ENCODE measurements around the gene MYBPHL.
"Not testable (repeated sequence)": the region's sequence is repeated elsewhere in the genome, so short reads cannot be mapped to it uniquely, and the experiment has no call there.

MYBPHL gene

DNA sequence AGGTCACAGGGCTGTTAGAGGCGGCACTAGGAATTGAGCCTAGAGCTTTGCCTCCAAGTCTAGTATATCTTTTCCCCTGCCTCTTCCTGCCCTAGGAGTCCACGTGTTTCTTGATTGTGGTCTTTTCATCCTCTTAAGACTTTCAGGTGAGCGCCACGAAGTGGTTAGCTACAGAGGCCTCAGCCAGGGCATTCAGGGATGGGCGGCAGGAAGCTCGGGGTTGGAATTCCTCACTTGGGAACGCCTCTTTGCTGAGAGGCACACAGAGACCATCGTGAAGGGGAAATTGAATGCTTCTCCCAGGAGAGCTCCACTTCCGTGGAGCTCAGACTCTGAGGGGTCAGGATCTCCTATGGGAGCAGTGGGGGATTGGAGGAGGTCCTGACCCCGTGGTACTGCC, 820 bp downstream of the MYBPHL start:
- DNase-seq = not testable (repeated sequence)

DNA sequence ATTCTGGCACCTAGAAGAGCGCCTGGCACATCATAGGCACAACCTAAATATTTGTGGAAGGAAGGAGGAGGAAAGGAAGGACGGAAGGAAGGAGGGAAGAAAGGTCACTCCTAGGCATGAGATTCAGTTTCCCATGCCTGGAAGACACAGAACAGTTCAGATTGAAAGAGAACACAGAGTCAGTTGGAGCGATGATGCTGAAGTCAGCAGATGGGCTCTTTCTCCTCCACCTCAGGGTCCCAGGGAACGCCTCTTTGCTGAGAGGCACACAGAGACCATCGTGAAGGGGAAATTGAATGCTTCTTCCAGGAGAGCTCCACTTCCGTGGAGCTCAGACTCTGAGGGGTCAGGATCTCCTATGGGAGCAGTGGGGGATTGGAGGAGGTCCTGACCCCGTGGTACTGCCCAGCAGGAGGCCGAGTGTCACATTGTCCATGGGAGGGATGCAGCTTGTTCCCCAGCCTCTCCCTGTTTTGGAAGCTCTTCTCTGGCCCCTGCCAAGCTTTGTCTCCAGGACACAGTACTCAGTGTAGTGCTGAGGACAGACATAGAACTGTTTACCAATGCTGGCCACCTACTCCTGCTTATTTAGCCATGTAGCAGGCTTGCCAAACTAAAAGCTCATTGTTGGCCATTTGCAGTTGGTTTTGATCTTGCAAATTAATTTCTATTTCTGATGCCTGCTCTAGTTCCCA, 2.4 kb downstream of the MYBPHL start:
- DNase-seq = no peak

DNA sequence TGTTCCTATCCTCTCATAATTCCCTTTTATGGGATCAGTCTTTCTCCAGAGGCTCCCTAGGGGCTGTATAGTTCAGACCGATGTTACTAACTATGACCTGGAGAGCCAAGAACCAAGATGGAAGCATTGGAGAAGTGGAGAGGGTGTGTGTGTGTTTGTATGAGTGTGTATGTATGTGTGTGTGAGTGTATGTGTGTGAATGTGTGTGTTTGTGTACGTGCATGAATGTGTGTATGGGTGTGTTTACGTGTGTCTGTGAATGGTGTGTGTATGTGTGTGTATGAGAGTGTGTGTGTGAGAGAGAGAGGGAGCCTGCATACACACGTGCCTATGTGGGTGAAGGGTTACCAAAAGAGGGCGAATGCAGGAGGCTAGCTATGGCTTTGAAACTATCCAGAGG, 4.9 kb downstream of the MYBPHL start:
- DNase-seq = no peak

DNA sequence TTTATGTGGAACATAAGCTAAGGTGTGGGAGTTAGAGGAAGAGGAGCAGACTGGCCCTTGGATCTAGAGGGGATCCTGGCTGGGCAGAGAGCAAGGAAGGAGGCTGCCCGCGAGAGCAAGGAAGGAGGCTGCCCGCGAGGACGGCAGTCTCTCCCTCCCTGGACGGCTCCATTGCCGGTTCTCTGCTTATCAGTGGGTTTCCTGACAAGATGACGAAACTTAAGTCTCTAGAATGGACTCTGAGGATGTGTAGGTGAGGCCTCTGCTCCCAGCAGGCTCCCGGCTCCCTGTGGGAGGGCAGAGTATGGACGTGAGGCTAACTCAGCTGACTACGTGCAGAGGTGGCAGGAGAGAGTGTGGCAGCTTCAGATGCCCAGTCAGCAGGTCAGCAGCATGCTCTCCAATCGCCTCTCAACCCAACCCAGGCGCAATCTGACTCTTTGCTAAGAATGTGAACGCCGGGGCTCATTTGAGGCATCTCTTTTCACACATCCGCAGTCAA, 6.1 kb downstream of the MYBPHL start:
- no peak for DNase-seq

DNA sequence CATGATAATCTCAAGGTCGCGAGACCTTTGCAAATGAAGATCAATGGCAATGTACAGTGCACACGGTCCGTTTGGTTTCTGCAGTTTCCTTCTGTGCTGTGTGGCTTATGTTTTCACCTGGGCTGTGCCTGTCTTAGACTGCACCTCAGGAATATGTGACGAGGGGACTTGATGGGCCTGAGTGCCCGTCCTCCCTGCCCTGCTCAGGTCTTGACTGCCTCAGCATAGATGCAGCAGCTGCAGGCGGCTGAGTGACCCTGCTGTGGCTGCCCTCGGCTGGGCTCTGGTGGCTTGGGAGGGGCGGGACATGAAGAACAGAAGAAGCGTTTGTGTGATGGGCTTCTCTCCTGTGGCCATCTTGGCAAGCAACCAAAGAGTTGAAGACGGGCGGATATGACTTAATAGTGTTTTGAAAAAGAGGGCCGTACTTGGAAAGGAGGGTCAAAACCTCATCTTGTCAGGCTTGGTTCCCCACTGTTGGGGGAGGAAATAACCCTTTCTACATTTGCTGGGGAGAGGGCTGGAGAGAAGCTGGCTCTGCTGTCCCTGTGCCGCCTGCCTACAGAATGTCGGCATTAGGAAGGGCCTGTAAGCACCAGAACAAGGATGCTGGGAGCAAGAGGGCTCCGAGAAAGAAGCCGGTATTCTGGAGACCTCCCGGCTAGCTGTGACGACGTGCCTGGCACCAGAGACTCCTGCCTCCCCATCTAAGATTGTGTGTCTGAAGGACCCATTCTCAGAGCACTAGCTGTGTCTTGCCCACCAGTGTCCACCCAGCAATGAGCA, 7.1 kb downstream of the MYBPHL start:
- no peak for DNase-seq

DNA sequence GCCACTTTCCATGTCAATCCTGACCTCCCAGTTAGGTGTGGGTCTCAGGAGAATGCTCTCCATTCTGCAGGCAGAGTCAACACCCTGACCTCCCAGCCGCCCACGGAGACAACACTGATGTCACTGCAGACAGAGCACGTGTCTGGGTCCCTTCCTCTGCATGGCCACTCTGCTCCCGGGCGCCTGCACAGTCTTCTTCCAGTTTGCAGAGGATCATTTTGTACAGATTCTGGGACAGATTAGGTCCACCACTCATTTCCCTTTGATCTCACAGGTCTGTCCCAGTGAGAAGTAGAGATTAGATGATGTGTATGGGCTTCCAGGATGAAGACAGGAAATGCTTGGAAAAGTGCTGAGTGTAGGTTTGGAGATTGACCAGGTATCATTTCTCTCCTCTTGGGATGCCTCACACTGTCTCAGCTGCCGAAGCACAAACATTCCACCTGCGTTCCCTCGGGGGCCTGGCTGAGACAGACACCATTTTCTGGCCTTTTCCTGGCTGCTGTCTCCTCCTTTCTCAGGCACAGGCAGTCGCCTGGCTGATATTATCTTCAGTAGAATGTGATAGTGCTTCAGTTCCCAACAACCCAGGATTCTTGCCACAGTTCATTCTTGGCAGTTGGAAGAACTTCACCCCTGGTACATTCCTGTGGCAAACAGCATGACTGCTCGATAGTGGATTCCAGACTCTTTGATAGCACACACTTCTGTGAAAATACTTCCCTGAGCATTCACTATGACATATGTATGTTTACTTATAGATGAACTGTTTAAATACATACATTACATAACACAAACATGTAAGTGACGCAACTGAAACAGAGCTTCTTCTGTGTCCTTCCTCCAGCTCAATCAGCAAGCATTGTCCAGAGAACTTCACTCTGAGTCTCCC, 7.9 kb downstream of the MYBPHL start:
- no peak for DNase-seq

DNA sequence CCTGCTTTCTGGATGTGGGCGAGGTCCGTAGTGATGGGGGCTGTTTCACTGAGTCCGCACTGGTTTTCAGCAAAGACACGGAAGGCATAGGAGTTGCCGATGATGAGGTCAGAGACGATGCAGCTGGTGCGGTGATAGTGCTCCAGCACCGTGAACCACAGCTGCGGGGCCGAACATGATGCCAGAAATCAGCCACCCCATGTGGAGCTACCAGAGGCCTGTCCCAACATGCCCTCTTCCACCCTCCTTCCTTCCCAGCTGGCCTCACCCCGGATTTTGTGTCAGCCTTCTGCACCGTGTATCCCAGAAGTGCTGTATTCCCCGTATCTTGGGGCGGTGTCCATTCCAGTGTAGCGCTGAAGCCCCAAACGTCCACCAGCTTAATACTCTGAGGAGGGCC, 10.0 kb downstream of the MYBPHL start:
- DNase-seq = no peak

DNA sequence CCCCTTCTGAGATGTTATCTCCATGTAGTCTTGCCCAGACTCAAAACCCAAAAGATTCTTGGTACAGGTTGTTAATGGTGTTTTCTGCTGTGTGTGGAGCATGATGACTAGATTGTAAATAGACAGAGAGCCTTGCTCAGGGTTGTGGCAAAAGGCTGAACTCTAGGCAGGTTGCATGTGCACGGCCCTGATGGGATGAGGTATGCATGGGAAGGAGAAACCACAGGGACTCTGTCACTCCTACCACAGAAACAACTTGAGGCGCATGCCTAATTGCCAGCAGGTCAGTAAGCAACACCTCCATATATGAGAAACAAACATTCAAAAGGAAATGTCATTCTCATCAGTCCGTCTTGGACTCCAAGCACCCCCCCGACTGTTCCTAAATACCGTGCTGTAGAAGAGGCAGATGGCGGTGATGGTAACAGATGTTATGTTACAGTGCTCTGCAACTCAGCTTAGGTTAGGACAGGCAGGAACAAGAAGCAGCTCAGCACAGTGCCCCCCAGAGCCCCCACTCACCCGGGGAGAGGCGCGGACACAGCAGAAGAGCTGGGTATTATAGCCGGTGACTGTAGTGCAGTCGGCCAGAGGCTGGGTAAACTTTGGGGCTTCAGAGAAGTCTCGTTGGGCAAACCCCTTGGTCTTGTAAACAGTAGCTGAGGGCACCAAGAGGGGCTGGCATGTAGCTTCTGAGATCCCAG, 10.9 kb downstream of the MYBPHL start:
- DNase-seq = no peak

DNA sequence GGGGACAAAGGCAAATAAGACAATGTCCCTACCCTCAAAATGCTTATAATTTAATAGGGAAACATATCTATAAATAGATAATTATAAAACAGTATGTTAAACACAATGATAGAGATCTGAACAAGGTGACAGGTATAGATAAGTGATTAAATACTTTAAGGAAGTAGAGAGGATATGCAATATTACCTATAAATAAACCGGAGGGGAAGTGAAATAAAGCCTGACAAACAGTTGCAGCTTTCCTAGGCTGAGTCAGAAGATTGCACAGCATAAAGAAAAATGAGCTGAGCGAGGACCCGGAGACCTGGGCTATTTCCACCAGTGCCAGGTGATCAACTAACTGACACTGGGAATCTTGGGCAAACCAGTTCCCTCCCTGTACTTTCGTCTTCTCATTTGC, 12.3 kb downstream of the MYBPHL start:
- no peak for DNase-seq

DNA sequence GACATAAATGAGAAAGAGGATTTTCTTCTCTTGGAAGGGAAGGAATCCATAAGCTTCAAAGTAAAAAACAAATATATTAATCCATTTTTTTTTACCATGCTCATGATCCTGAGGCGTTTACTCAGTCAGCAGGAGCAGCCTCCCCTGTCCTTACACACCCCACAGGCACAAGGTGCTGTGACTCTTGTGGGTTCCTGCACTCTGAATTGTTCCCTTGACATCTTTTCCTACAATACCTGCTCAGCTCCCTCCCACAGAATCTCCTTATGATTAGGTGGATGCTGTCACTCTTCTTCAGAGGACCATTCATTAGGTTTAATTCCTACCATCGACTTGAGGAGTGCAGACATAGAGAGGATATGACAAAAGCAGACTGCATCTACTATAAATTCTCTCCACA, 13.8 kb downstream of the MYBPHL start:
- no peak for DNase-seq

DNA sequence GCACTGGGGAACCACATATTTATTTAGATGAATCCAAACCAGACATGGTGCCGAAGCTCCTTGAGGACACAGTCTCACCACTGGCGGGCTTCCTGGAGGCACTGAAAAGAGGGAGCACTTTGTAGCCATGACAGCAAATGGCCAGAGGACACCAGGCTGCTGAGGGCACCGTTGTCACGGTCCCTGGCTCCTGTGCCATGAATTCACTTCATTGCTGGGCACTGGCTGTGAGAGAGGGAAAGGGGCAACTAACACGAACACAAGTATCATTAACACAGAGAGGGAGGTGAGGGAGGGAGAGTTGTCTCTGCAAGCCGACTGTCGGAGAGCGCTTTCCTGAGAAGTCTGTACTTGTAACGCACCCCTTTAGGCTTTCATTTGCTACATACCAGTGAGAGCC, 14.4 kb downstream of the MYBPHL start:
- DNase-seq = no peak

DNA sequence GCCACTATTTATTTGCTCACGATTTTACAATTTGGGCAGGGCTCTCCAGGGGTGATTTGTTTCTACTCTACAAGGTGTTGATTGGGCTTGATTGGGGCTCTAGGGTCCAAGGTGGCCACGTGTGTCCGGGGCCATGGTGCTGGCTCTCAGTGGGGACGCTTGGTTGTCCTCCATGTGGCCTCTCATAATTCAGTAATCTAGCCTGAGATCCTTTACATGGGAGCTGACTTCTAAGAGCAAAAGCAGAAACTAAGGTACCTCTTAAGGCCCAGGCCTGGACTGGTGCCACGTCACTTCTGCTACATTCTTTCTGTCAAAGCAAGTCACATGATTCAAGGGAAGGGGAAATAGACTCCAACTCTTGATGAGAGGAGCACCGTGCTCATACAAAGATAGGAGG, 15.8 kb downstream of the MYBPHL start:
- DNase-seq = peak; percentile 64 to 71

DNA sequence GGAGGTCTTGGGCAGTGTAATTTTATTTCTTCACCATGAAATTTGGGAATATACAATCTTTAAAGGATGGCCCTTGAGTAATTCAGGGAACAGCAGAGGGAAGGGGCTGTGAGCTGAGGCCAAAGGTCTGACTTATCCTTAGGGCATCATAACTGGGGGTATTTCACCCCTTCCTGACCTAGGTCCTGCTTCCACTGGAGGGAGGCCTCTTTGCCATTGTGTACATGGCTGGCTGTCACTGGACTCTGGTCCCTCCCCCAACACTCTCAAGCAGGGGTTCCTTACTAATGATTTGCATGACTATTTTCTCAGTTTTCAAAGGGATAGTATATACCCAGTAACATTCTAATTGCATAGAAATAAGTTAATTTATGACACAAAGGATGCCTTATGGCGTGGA, 16.7 kb downstream of the MYBPHL start:
- no peak for DNase-seq

DNA sequence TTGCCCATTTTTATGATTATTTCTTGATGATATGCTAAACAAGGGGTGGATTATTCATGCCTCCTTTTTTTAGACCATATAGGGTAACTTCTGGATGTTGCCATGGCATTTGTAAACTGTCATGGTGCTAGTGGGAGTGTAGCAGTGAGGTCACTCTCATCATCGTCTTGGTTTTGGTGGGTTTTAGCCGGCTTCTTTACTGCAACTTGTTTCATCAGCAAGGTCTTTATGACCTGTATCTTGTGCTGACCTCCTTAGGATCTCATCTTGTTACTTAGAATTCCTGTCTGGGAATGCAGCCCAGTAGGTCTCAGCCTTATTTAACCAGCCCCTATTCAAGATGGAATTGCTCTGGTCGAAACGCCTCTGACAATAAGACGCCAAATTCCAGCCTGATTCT, 20.0 kb downstream of the MYBPHL start:
- not testable (repeated sequence) for DNase-seq

DNA sequence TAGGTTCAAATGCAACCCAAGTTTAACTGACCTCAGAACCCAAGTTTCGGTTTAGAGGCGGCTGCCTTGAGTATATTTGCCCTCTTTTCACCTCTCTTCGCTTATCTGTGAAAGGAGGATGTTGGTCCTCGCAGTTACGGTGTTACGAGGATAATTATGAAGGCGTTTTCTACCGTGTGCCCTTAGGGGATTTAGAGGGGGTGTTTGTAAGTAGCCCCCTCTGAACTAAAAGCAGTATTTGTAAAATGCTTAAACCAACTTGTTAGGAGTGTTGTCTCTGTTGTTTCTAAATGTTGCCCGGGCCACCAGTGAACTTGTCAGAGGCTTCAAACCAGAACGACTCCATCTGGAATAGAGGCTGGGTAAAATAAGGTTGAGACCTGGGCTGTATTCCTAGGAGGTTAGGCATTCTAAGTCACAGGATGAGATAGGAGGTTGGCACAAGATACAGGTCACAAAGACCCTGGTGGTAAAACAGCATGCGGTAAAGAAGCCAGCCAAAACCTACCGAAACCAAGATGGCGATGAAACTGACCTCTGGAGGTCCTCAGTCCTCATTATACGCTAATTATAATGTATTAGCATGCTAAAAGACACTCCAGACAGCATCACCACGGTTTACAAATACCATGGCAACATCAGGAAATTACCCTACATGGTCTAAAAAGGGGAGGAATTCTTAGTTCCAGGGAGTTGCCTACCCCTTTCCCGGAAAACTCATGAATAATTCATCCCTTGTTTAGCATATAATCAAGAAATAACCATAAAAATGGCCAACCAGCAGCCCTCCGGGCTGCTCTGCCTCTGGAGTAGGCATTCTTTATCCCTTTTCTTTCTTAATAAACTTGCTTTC, 22.8 kb downstream of the MYBPHL start:
- no peak for DNase-seq

DNA sequence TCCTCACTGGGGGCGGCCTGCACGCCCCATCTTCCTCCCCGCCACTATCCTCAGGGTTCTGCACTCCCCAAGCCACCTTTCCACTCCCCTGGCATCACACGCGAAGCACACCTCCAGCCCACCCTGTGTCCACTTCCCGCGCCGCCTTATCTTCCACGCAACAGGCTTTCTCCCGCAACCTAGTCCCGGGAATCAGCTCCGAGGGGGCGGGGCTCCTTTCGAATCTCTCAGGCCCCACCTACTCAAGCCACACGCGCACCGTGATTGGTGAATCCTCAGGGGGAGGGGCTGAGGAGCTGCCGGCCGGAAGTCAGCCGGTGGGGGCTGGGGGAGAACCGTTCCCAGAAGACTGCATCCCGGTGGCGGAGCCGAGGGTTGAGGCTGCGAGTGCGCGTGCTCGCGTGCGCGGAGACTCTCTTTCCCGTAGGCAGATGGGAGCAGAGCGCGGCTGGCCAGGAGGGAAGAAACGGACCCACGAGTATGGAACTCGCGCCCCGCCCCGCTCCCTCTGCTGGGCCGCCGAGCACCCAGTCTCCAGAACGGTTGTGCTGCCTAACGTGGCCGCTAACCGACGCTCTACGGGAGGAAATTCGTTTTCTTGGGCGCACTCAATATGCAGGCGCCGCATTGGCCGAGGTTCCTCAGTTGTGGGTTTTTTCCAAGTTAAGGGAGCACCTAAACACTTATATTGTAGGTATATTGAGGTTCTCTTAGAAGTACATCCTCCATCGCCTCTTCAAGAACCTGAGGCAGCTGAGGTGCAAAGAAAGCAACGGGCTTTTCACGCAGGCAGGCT, 23.7 kb downstream of the MYBPHL start, which contains the start of gene PSRC1:
Gene PSRC1 (minus strand): TSS at position 194 of the 796 bp plus-strand sequence.
- peak; percentile 89 to 90 for DNase-seq

DNA sequence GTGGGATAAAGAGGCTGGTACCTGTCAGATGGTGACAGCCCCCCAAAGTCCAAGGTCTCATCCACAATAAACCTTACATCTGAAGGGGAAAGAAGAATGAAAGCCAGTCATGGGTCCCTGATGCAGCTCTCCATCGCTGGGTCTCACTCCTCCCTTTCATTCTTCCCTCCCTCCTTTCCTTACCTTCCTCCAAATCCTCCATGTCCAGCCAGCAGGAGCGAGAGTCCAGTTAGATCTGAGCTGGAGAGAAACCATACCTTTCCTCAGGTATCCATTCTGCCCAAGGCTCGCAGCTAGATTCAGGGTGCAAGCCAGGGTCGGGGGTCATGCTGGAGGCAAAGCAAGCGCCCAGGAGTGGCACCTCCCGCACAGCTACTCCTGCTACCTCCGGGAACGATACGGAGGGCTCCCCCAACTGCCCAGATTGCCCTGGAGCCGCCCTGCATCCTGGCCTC, 24.3 kb downstream of the MYBPHL start:
- DNase-seq = no peak

DNA sequence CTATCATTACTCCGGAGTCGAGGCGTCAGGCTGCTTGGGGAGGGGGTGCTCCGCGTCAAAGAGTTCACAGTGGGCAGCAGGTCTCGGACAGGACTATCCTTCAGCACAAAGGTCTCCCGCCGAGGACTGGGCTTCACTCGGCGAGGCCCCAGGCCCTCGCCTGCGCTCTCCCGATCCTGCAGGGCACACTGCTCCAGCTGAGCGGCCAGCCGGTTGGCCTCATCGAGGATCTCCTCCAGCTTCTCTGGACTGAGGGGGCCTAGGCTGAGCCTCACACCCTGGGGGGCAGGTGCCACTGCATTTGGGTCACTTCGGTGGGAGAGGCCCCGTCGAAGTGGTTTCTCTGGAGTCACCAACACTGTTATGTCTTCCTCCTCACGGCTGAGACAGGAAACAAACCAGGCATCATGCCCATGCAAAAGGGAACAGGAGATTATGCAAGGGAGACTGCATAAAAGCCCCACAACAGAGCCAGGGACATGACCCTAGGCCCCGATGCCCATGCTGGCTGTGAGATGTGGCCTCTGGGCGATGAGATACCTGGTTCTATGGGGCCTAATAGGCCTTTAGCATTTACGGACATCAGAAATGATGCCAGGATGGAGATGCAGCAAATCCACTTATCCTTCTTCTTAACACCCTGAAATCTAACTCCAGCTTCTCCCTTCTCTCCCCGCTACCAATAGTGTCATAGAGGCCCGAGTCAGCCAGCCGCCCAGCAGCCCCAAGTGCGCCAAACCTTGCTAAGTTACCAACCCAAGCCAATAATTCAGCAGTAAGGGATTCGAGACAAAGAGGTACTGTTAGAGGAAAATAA, 24.9 kb downstream of the MYBPHL start:
- peak; percentile 74 to 78 for DNase-seq

DNA sequence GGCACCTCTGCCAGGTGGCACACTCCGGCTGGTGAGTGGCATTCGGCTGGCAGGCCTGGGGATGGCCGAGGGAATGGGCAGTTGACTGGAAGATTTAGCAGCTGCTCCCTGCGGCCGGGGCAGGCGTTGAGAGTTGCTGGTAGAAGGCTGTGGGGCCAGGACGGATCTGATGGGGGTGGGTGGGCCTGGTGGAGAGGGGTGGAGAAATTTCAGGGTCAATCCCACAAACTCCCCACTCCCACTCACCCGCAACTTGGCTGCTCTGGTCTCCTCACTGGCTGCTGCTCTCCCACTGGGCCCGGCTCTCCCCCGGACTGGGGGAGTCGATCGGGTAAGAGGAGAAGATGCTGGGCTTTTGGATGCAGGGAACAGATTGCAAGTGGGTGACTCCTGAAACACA, 25.9 kb downstream of the MYBPHL start:
- no peak for DNase-seq
